Measurements from ENCODE around the gene PIGW. TPM values are rescaled to one million over a fixed set of nuclear protein-coding genes. Genes with fewer than 3 reads are reported as not detected.
A peak's percentile ranks its signal among the peaks of the same experiment; 100 is the strongest.
"Not testable (repeated sequence)": the region's sequence is repeated elsewhere in the genome, so short reads cannot be mapped to it uniquely, and the experiment has no call there.

PIGW gene
- total RNA-seq, 1 experiment from 2014 or later, result 11.1 TPM

GRCh38 chr17:36507266-36507665, 27.5 kb upstream of the PIGW start:
- no peak for DNase-seq (ENCODE audit: low read depth)

GRCh38 chr17:36508439-36508838, 26.3 kb upstream of the PIGW start:
- DNase-seq (ENCODE audit: low read depth), result not testable (repeated sequence)

DNA sequence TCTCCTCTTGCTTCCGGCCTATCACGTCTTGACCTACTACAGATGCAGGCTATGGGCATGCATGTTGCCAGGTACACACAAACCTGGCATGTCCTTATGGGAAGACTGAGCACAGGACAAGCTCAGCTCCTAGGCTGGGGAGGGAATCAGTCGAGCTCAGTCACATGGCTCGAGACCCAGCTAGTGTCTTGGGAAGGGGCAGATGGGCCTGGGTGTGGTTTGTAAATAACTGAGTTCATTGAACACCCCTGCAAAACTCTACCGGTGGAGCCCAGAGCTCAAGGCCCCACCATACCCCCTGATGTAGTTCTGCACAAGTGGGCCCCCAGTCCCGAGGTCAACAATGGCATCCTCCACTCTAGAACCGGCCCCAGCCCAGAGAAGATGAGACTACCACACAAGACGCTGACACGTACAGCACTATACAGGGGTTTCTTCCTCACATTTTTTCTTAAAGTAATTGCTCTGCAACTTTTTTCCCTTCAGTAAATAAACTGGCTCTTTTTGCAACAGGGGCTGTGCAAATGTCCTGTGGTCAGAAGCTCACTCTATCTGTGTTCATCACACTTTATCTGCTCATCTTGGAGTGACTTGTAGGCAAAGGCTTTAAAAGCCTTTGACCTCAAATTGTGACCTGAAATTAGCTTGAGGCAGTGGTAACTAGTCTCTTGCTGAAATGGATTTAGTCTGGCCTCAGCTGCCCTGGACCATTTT, 25.4 kb upstream of the PIGW start:
- no peak for DNase-seq (ENCODE audit: low read depth)

DNA sequence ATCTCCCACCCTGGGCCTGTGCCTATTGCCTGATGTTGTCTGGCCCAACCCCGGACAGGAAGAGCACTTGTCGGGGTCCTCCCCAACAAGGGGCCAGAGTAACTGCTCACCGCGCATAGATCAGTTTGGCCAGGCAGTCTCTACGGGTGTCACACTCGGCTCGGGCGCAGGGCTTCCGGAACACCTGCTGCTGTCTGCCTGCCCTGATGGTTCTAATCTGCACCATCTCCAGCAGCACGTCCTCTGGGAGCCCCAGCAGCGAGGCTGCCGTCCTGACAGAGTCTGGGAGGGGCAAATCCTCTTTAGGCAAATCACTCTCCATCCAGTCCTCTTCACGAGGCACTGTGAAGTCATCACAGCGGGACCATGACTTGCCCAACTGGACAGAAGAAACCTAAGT, 24.2 kb upstream of the PIGW start:
- no peak for DNase-seq (ENCODE audit: low read depth)

- DNase-seq (ENCODE audit: low read depth), result no peak
Observed at GRCh38 chr17:36511216-36511615, 23.6 kb upstream of the PIGW start.

GRCh38 chr17:36512641-36513040, 22.1 kb upstream of the PIGW start:
- no peak for DNase-seq (ENCODE audit: low read depth)

- no peak for DNase-seq (ENCODE audit: low read depth)
Observed at GRCh38 chr17:36514856-36515255, 19.9 kb upstream of the PIGW start.

- no peak for DNase-seq (ENCODE audit: low read depth)
Observed at GRCh38 chr17:36515837-36516236, 18.9 kb upstream of the PIGW start.

GRCh38 chr17:36523113-36523512, 11.7 kb upstream of the PIGW start:
- no peak for DNase-seq (ENCODE audit: low read depth)

GRCh38 chr17:36524428-36524876, 10.3 kb upstream of the PIGW start:
- DNase-seq (ENCODE audit: low read depth), result peak; percentile 25

DNA sequence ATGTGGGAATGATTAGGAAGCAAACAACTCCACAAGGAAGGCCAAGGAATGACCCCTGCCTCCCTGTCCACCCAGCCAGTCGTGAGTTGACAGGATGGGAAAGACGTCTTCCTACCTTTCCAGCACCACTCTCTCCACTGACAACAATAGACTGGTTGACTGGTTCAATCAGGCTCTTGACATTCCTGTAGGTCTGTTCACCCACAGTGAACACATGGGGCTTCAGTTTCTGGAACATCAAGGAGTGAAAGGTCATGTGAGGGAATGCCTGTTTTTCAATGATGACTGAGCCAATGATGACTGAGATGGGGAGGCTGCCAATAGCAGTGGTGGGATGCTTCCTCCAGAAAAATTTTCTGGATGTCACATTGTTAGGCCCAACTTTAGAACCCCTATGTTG, 9.7 kb upstream of the PIGW start:
- peak; percentile 23 for DNase-seq (ENCODE audit: low read depth)

GRCh38 chr17:36525888-36526287, 8.9 kb upstream of the PIGW start:
- no peak for DNase-seq (ENCODE audit: low read depth)

- no peak for DNase-seq (ENCODE audit: low read depth)
Observed at GRCh38 chr17:36527621-36528250, 7.1 kb upstream of the PIGW start.

DNA sequence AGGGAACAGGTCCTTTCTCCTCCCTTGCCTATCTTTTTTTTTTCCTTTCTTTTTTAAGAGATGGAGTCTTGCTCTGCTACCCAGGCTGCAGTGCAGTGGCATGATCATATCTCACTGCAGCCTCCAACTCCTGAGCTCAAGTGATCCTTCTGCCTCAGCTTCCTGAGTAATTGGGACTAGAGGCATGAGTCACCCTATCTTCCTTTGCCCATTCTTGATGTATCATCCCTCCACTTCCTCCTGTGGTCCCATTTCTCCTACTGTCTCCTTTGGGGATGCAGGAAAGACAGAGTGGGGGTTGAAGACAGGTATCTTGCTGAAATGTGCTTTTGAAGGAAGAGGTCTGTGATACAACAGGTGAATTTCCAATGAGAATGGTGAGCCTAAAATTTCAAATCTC, 5.7 kb upstream of the PIGW start:
- DNase-seq (ENCODE audit: low read depth), result peak; percentile 73

DNA sequence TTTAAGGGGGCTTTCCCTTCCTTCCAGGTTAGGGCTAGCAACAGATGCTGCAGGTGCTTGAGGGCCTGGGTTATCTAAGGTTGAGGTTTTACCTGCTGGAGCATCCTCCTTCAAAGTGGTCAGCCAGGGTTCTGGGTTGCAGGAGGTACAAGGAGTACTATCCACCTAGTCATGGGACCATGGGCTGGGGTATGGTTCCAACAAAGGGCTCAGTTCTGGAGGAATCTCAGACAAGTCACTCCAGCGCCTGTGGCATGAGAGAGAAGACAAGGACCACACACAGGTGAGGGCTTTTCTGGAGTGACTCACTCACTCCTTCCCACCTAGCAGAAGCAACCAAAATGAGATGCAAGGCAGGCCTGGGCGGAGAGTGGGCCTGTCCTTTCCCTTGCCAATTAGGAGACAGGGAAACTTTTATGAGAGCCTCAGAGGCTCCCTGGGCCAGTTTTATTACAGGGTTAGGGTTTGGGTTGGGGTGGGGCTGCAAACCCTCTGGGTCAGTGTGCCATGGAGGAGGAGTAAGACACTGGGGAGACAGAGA, 2.3 kb upstream of the PIGW start:
- no peak for DNase-seq (ENCODE audit: low read depth)

GRCh38 chr17:36533935-36534839, 600 bp upstream of the PIGW start:
- DNase-seq (ENCODE audit: low read depth), result peak; percentile 58

DNA sequence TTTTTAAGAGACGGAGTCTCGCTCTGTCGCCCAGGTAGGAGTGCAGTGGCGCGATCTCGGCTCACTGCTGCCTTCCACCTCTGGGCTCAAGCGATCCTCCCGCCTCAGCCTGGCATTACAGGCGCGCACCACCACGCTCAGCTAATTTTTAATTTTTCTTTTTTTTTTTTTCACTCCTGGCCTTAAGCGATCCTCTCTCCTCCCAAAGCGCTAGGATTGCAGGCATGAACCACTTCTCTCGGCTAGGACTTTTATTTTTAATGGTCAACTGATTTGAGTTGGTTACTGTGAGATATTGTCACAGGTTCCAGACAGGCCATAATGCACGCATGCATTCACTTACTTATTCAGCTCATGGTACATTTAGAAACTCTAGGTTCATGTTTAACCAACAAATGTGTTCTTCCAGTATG, 888 bp downstream of the PIGW start:
- no peak for DNase-seq (ENCODE audit: low read depth)

DNA sequence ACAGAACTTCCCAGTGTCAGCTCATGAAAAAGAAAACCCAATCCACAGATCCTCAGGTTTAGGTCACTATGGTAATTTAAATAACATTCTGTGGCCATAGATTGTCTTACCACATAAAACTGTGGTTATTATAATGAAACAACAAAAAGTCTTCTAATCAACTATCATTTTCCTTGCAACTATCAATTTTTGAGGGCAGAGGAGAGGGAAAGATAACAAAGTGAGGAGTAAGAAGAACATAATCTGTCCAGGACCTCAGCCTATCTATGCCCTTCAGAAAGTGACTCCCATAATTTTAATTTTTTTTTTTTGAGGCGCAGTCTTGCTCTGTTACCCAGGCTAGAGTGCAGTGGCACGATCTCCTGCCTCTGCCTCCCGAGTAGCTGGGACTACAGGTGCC, 5.9 kb downstream of the PIGW start:
- no peak for DNase-seq (ENCODE audit: low read depth)

DNA sequence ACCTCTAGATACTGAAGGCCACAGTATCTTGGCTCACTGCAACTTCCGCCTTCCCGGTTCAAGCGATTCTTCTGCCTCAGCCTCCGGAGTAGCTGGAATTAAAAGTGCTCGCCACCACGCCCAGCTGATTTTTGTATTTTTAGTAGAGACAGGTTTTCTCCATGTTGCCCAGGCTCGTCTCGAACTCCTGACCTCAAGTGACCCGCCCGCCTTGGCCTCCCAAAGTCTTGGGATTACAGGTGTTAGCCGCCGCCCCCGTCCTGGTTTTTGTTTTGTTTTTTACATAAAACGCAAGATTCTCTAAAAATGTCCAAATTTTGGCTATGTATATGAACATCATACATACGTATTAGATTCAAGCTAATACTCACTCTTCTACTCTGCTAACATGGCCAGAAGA, 8.0 kb downstream of the PIGW start:
- DNase-seq (ENCODE audit: low read depth), result no peak

- DNase-seq (ENCODE audit: low read depth), result peak; percentile 57
Observed at GRCh38 chr17:36544044-36544306, 9.2 kb downstream of the PIGW start.

DNA sequence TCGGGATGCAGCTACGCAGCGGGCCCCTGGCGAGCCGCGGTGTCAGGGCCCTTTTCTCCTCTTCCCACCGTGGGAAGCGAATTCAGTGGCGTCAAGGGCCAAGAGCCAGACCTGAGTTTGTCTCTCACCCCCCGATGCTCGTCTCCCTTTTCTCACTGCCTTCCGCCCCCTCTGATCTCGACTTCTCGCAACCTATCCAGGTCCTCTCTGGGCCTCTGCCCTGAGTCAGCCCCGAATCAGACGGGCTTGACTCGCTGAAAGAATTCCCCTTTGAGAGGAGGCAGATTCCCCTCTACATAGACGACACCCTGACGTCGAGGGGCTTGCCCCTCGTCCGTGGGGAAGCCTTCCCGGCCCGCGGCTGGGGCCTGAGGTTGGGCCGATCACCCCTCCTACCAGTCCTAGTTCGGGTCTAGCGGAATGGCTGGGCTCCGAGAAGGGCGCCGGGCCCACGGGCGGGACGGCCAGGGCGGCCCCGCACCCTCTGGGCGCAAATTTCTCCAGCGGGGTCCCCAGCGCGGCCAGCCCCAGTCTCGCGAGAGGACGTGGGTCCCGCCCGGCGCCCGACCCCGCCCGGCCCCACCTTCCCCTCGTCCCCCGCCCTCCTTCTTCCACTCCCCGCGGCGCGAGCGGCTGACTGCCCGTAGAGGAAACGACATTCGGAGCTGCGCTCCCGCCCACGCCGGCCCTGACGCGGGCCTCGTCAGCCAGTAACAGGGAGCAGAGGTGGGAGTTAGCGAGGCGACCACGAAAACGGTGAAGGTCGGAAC, 9.7 kb downstream of the PIGW start, which contains the start of gene GGNBP2:
Gene GGNBP2 (plus strand): TSS at position 613 of the 770 bp plus-strand sequence. CDS start 806 bp downstream, outside the sequence.
- peak; percentile 92 for DNase-seq (ENCODE audit: low read depth)
